SU-DHL-6 (cell line): ENCODE measurements around the gene GFOD1.

Source experiments
- H2AFZ ChIP-seq: fragments of 200-600 bp; sonication (generic); 2 replicates; pipeline ENCODE4 v1.6.1; 2014; ENCODE audit warnings: low read depth, mild to moderate bottlenecking, moderate library complexity, mixed read lengths, antibody characterized with exemption, low read length; ENCODE audit not compliant: severe bottlenecking
- H3F3A ChIP-seq: fragments of 200-600 bp; shearing (Covaris generic); 2 replicates; pipeline ENCODE4 v1.6.0; 2016; ENCODE audit warnings: antibody characterized with exemption, mild to moderate bottlenecking; ENCODE audit not compliant: insufficient read depth
- H3K27ac ChIP-seq: fragments of 200-600 bp; sonication (generic); 2 replicates; pipeline ENCODE4 v1.5.1; 2016; ENCODE audit warnings: low read depth, mild to moderate bottlenecking, low read length, moderate library complexity, mixed read lengths
- H3K27me3 ChIP-seq: fragments of 200-600 bp; sonication (generic), shearing (Covaris generic); 2 replicates; pipeline ENCODE4 v1.6.0; 2014; ENCODE audit warnings: mild to moderate bottlenecking, low read length
- H3K36me3 ChIP-seq: fragments of 200-600 bp; sonication (generic); 2 replicates; pipeline ENCODE4 v1.6.1; 2014; ENCODE audit warnings: mild to moderate bottlenecking, low read length, mixed read lengths
- H3K4me2 ChIP-seq: fragments of 300-600, 200-600 bp; shearing (Covaris generic), sonication (generic); 2 replicates; pipeline ENCODE4 v1.6.0; 2014; ENCODE audit warnings: low read length, low read depth, mild to moderate bottlenecking; ENCODE audit not compliant: poor library complexity, severe bottlenecking
- H3K4me3 ChIP-seq: fragments of 200-600 bp; sonication (generic); 2 replicates; pipeline ENCODE4 v1.5.1; 2014; ENCODE audit warnings: antibody characterized with exemption, low read length, mild to moderate bottlenecking, mixed read lengths; ENCODE audit not compliant: insufficient read depth, poor library complexity, severe bottlenecking
- H3K79me2 ChIP-seq: fragments of 200-600 bp; sonication (generic); 2 replicates; pipeline ENCODE4 v1.6.1; 2014; ENCODE audit warnings: mild to moderate bottlenecking, low read length, moderate library complexity; ENCODE audit not compliant: insufficient read depth
- H3K9ac ChIP-seq: fragments of 200-600 bp; sonication (generic); 2 replicates; pipeline ENCODE4 v1.7.0; 2014; ENCODE audit warnings: mild to moderate bottlenecking, low read length
- H3K9me2 ChIP-seq: fragments of 200-600 bp; sonication (generic); replicated peaks from 2 replicates; pipeline ENCODE4 v1.6.1; 2014; ENCODE audit warnings: low read length; ENCODE audit not compliant: insufficient read depth
- H3K9me3 ChIP-seq: fragments of 200-600 bp; sonication (generic); 2 replicates; pipeline ENCODE4 v1.6.1; 2014; ENCODE audit warnings: low read length, mixed read lengths; ENCODE audit not compliant: insufficient read depth
- H4K20me1 ChIP-seq: fragments of 200-600 bp; sonication (generic); 2 replicates; pipeline ENCODE4 v1.6.1; 2014; ENCODE audit warnings: low read depth, mild to moderate bottlenecking, antibody characterized with exemption, low read length, moderate library complexity, mixed read lengths
- EZH2phosphoT487 ChIP-seq: fragments of 200-600 bp; sonication (generic), shearing (Covaris generic); conservative IDR thresholded peaks from 2 replicates; pipeline ENCODE4 v1.6.1; 2018; ENCODE audit warnings: mild to moderate bottlenecking, antibody characterized with exemption, low read length, moderate library complexity, mixed read lengths
- TF ChIP-seq, protein P1 (sequence below): fragments of 200-600 bp; sonication (generic); IDR thresholded peaks from one replicate; pipeline ENCODE4 v1.5.1; 2017; ENCODE audit warnings: antibody characterized with exemption, mild to moderate bottlenecking, low read length, moderate library complexity; ENCODE audit not compliant: insufficient read depth, poor library complexity, severe bottlenecking

Gene GFOD1

GRCh38 chr6:13400772-13401171, 86.6 kb downstream of the GFOD1 start:
- TF ChIP-seq, protein P1, sequence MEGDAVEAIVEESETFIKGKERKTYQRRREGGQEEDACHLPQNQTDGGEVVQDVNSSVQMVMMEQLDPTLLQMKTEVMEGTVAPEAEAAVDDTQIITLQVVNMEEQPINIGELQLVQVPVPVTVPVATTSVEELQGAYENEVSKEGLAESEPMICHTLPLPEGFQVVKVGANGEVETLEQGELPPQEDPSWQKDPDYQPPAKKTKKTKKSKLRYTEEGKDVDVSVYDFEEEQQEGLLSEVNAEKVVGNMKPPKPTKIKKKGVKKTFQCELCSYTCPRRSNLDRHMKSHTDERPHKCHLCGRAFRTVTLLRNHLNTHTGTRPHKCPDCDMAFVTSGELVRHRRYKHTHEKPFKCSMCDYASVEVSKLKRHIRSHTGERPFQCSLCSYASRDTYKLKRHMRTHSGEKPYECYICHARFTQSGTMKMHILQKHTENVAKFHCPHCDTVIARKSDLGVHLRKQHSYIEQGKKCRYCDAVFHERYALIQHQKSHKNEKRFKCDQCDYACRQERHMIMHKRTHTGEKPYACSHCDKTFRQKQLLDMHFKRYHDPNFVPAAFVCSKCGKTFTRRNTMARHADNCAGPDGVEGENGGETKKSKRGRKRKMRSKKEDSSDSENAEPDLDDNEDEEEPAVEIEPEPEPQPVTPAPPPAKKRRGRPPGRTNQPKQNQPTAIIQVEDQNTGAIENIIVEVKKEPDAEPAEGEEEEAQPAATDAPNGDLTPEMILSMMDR = no peak
- TF ChIP-seq EZH2phosphoT487 = no peak
- no peaks in the 10 kb centered on the region for H3K79me2 ChIP-seq

GRCh38 chr6:13398421-13398994, 88.9 kb downstream of the GFOD1 start:
- no peaks in the 10 kb centered on the region for H3K27me3 ChIP-seq
- no peaks in the 10 kb centered on the region for H4K20me1 ChIP-seq
- H3K4me3 ChIP-seq = no peak overlapping the region
- no peak overlapping the region for H3K4me2 ChIP-seq
- H3K9me3 ChIP-seq = no peaks in the 10 kb centered on the region
- no peaks in the 10 kb centered on the region for H3K79me2 ChIP-seq
- H3K9ac ChIP-seq = no peak overlapping the region
- no peaks in the 10 kb centered on the region for H3K9me2 ChIP-seq
- no peaks in the 10 kb centered on the region for H3K36me3 ChIP-seq
- no peak overlapping the region for H2AFZ ChIP-seq
- TF ChIP-seq, protein P1 = no peak
- TF ChIP-seq EZH2phosphoT487 = no peak
- no peaks in the 10 kb centered on the region for H3F3A ChIP-seq
- no peak overlapping the region for H3K27ac ChIP-seq

More at GRCh38 chr6:13400772-13401171, 86.6 kb downstream of the GFOD1 start:
- H3K4me3 ChIP-seq = no peak overlapping the region
- no peaks in the 10 kb centered on the region for H3F3A ChIP-seq
- H3K9me3 ChIP-seq = no peaks in the 10 kb centered on the region
- H4K20me1 ChIP-seq = no peaks in the 10 kb centered on the region
- H3K27me3 ChIP-seq = no peaks in the 10 kb centered on the region
- no peak overlapping the region for H3K9ac ChIP-seq
- no peak overlapping the region for H2AFZ ChIP-seq
- no peak overlapping the region for H3K27ac ChIP-seq
- no peaks in the 10 kb centered on the region for H3K36me3 ChIP-seq
- no peak overlapping the region for H3K4me2 ChIP-seq
- no peaks in the 10 kb centered on the region for H3K9me2 ChIP-seq

DNA sequence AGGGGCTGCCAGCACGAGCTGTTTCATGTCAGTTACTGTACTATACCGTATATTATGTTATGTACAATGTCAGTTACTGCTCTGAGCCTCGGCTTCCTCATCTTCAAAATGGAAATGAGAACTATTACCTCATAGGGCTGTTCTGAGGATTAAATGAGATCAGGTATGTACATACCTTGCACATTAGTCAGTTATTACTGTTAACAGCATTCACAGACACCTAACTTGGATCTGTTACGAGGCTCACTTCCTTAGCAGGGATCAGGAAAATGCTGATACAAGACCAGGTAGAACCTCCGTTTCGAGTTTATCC, 89.4 kb downstream of the GFOD1 start:
- Histone ChIP-seq H3K27ac (no peak overlapping the region), H3K27me3 (no peaks in the 10 kb centered on the region), H3K9me2 (no peaks in the 10 kb centered on the region), H2AFZ (no peak overlapping the region), H3K4me2 (no peak overlapping the region), H4K20me1 (no peaks in the 10 kb centered on the region), H3F3A (no peaks in the 10 kb centered on the region), H3K79me2 (no peaks in the 10 kb centered on the region), H3K4me3 (no peak overlapping the region), H3K9me3 (no peaks in the 10 kb centered on the region), H3K9ac (no peak overlapping the region), H3K36me3 (no peaks in the 10 kb centered on the region)
- TF ChIP-seq, protein P1 = no peak
- TF ChIP-seq EZH2phosphoT487 = no peak
